NOMO-1 treated with dmso at 0.1 percent for 144 hours (cell line): ENCODE data around the gene MITF.
A peak's percentile ranks its signal among the peaks of the same experiment; 100 is the strongest.

ENCODE experiments used
- DNase-seq: peaks from one replicate; lab custom pipeline; 2025; ENCODE audit not compliant: unreplicated experiment; lab: John Stamatoyannopoulos, UW

Gene MITF

GRCh38 chr3:70000563-70001081 is 261.4 kb downstream of the MITF start:
- no peak for DNase-seq

GRCh38 chr3:70003119-70003518 is 263.9 kb downstream of the MITF start:
- no peak for DNase-seq

GRCh38 chr3:70006089-70006488 is 266.8 kb downstream of the MITF start:
- peak; percentile 32 for DNase-seq

- DNase-seq = no peak
These were observed 271.1 kb downstream of the MITF start for GRCh38 chr3:70010346-70010745.

GRCh38 chr3:70011582-70011981 is 272.3 kb downstream of the MITF start:
- DNase-seq = no peak
